Suprapubic skin (tissue), 4 donors: ENCODE results near the gene ITGA1.

Experiments
- CTCF ChIP-seq, 2 donors: fragments of 200-600 bp in 1 of 2; fragments of 450-650 bp in 1 of 2; sonication (generic) in 1 of 2; IDR thresholded peaks; one replicate each; pipeline ENCODE4 v1.5.1; 2016 to 2019; ENCODE audit warnings: antibody characterized with exemption in 2 of 2, mild to moderate bottlenecking in 1 of 2, moderate library complexity in 1 of 2
- EP300 ChIP-seq: sonication (generic); formaldehyde crosslinking; IDR thresholded peaks from one replicate; pipeline ENCODE4 v1.6.1; 2017; ENCODE audit warnings: antibody characterized with exemption
- POLR2A ChIP-seq, 2 donors: fragments of 450-650 bp; IDR thresholded peaks; one replicate each; pipeline ENCODE4 v1.6.1; 2017; ENCODE audit warnings: antibody characterized with exemption in 2 of 2, mild to moderate bottlenecking in 2 of 2, moderate library complexity in 2 of 2
- POLR2AphosphoS5 ChIP-seq, 3 donors: sonication (generic); formaldehyde crosslinking; IDR thresholded peaks; one replicate each; pipeline ENCODE4 v1.6.1; 2017; ENCODE audit warnings: antibody characterized with exemption in 3 of 3

- TF ChIP-seq CTCF (IDR thresholded peaks at IDR 0.05) (no peak), POLR2A (IDR thresholded peaks at IDR 0.05) (no peak), POLR2AphosphoS5 (IDR thresholded peaks at IDR 0.05) (no peak), EP300 (no peak)
Observed at GRCh38 chr5:52807723-52808122, 20.0 kb downstream of the ITGA1 start.
